T-helper 22 cell (primary cell): ENCODE results near the gene B9D2.
"Not testable (repeated sequence)": the region's sequence is repeated elsewhere in the genome, so short reads cannot be mapped to it uniquely, and the experiment has no call there.

Source experiments
- DNase-seq: peaks from one replicate; pipeline ENCODE4 v3.0.0-alpha.2; 2020; ENCODE audit warnings: low read depth

Gene B9D2

GRCh38 chr19:41355035-41355434 is 8.9 kb downstream of the B9D2 start:
- no peak for DNase-seq

GRCh38 chr19:41354343-41354953 is 9.5 kb downstream of the B9D2 start:
- DNase-seq = no peak

- peak; percentile 94 for DNase-seq
These were observed 10.2 kb downstream of the B9D2 start, which contains the start of gene TGFB1 for GRCh38 chr19:41353466-41354342. TGFB1 (minus strand) TSS chr19:41353922; CDS start chr19:41353044, 878 bp downstream.

- peak; percentile 63 for DNase-seq
These were observed 11.1 kb downstream of the B9D2 start for GRCh38 chr19:41352609-41353465.

GRCh38 chr19:41352279-41352608 is 11.7 kb downstream of the B9D2 start:
- DNase-seq = no peak

- DNase-seq = peak; percentile 88
These were observed 12.4 kb downstream of the B9D2 start for GRCh38 chr19:41351339-41352245.

GRCh38 chr19:41350735-41351338 is 13.1 kb downstream of the B9D2 start:
- no peak for DNase-seq

GRCh38 chr19:41346916-41347315 is 17.0 kb downstream of the B9D2 start:
- DNase-seq = not testable (repeated sequence)

GRCh38 chr19:41344162-41344561 is 19.8 kb downstream of the B9D2 start:
- no peak for DNase-seq

- no peak for DNase-seq
These were observed 22.1 kb downstream of the B9D2 start for GRCh38 chr19:41341669-41342490.

- no peak for DNase-seq
These were observed 24.0 kb downstream of the B9D2 start for GRCh38 chr19:41339936-41340335.

GRCh38 chr19:41335467-41335866 is 28.5 kb downstream of the B9D2 start:
- DNase-seq = no peak

GRCh38 chr19:41334793-41335192 is 29.2 kb downstream of the B9D2 start:
- no peak for DNase-seq

GRCh38 chr19:41332468-41332867 is 31.5 kb downstream of the B9D2 start:
- DNase-seq = no peak

- no peak for DNase-seq
These were observed 31.9 kb downstream of the B9D2 start for GRCh38 chr19:41332000-41332399.

GRCh38 chr19:41330946-41331678 is 32.8 kb downstream of the B9D2 start:
- no peak for DNase-seq

GRCh38 chr19:41330481-41330880 is 33.5 kb downstream of the B9D2 start:
- no peak for DNase-seq

GRCh38 chr19:41328842-41329225 is 35.1 kb downstream of the B9D2 start:
- no peak for DNase-seq

- DNase-seq = no peak
These were observed 35.6 kb downstream of the B9D2 start for GRCh38 chr19:41328157-41328841.
